K562 (cell line): ENCODE measurements around the gene RNU6-9. TPM values are rescaled to one million over a fixed set of nuclear protein-coding genes. Genes with fewer than 3 reads are reported as not detected.

Source experiments
- ATAC-seq: fragments of 200-7000 bp; cut with Tn5 transposase; 3 replicates; pipeline ENCODE4 v1.9.1; 2020; ENCODE audit warnings: moderate library complexity
- BruUV-seq: library from RNA; stranded (reverse); fragments of 400-500 nt; replicated peaks from 2 replicates; lab custom pipeline; 2021; lab: Mats Ljungman, UMichigan
- CTCF ChIA-PET: fragments of 300-600 bp; formaldehyde crosslinking; extraction: SDS; loops from one replicate; lab custom pipeline; 2021; ENCODE audit warnings: low intra/inter-chr PET ratio; lab: Yijun Ruan, JAX
- POLR2A ChIA-PET: fragments of 300-600, 350-650 bp; sonication (Branson Sonifier 250); formaldehyde crosslinking; extraction: SDS; loops from one replicate; lab custom pipeline; 2021; ENCODE audit warnings: antibody characterized with exemption, inconsistent platforms; lab: Yijun Ruan, JAX
- DNase-seq, 4 experiments: peaks; one replicate each; pipeline versions ENCODE4 v3.0.0 to v3.0.0-alpha.2; 2011 to 2018; ENCODE audit warnings: low spot score in 3 of 4, mixed read lengths in 3 of 4; ENCODE audit errors: extremely low read depth in 1 of 4
- FAIRE-seq: peaks from 2 replicates; lab custom pipeline; 2011; peaks lifted over from hg19 to GRCh38; lab: Jason Lieb, UNC
- H2AFZ ChIP-seq: 2 replicates; pipeline ENCODE4 v1.6.0; 2011; ENCODE audit warnings: low read depth, low read length, control low read depth, inconsistent platforms
- H3K27ac ChIP-seq: fragments of 200-600 bp; 3 replicates; pipeline ENCODE4 v1.8.0; 2011; ENCODE audit warnings: low read depth, mild to moderate bottlenecking, control low read depth, inconsistent platforms, low read length, moderate library complexity, mixed read lengths; ENCODE audit errors: extremely low read depth
- H3K27me3 ChIP-seq, 2 experiments: fragments of 300-600 bp in 1 of 2; 2 replicates in 1 of 2; 3 replicates in 1 of 2; pipeline versions ENCODE4 v1.6.0 to v1.8.0; 2011; ENCODE audit warnings: inconsistent platforms in 2 of 2, low read length in 2 of 2, mild to moderate bottlenecking in 1 of 2, mixed read lengths in 1 of 2, moderate library complexity in 1 of 2; ENCODE audit not compliant: control insufficient read depth in 2 of 2, insufficient read depth in 2 of 2
- H3K36me3 ChIP-seq: fragments of 300-600 bp; 3 replicates; pipeline ENCODE4 v1.8.0; 2011; ENCODE audit warnings: mild to moderate bottlenecking, low read length, inconsistent platforms; ENCODE audit not compliant: control insufficient read depth, insufficient read depth
- H3K4me1 ChIP-seq, 2 experiments: fragments of 200-600 bp in 1 of 2; replicated peaks in 1 of 2; 2 replicates in 1 of 2; 3 replicates in 1 of 2; pipeline versions ENCODE4 v1.5.1 to v1.8.0; 2011; ENCODE audit warnings: inconsistent platforms in 2 of 2, low read length in 2 of 2, mild to moderate bottlenecking in 1 of 2, mixed read lengths in 1 of 2, moderate library complexity in 1 of 2; ENCODE audit not compliant: control insufficient read depth in 2 of 2, insufficient read depth in 2 of 2
- H3K4me2 ChIP-seq: 2 replicates; pipeline ENCODE4 v1.6.1; 2011; ENCODE audit warnings: low read length, control low read depth, inconsistent platforms, mixed read lengths; ENCODE audit not compliant: insufficient read depth
- H3K4me3 ChIP-seq: fragments of 200-600 bp; sonication (generic), shearing (Covaris generic); 2 replicates; pipeline ENCODE4 v1.5.1; 2016; ENCODE audit warnings: control low read depth, inconsistent platforms
- H3K79me2 ChIP-seq: fragments of 200-600 bp; 3 replicates; pipeline ENCODE4 v1.8.0; 2011; ENCODE audit warnings: low read length, inconsistent platforms; ENCODE audit not compliant: control insufficient read depth, insufficient read depth
- H3K9ac ChIP-seq, 2 experiments: 2 replicates each; pipeline versions ENCODE4 v1.6.0 to v1.6.1; 2011; ENCODE audit warnings: low read depth in 2 of 2, low read length in 2 of 2, control low read depth in 1 of 2, inconsistent platforms in 1 of 2, mild to moderate bottlenecking in 1 of 2, mixed read lengths in 1 of 2; ENCODE audit not compliant: insufficient read depth in 1 of 2
- H3K9me1 ChIP-seq: one replicate; pipeline ENCODE4 v1.6.0; 2011; ENCODE audit warnings: inconsistent platforms, mild to moderate bottlenecking, low read length, moderate library complexity; ENCODE audit not compliant: control insufficient read depth, insufficient read depth
- H3K9me3 ChIP-seq: replicated peaks from 2 replicates; pipeline ENCODE4 v1.5.1; 2011; ENCODE audit warnings: low read depth, low read length, inconsistent platforms; ENCODE audit not compliant: control insufficient read depth, insufficient read depth
- H4K20me1 ChIP-seq: replicated peaks from 2 replicates; pipeline ENCODE4 v1.6.1; 2011; ENCODE audit warnings: low read length, inconsistent platforms, mixed read lengths; ENCODE audit not compliant: control insufficient read depth, insufficient read depth
- ADNP ChIP-seq: fragments of 200-800 bp; sonication (Bioruptor generic); IDR thresholded peaks from 2 replicates; pipeline ENCODE4 v1.6.1; 2016; ENCODE audit warnings: missing genetic modification characterization, missing compliant biosample characterization
- ATF2 ChIP-seq: sonication (generic); formaldehyde crosslinking; IDR thresholded peaks from 2 replicates; pipeline ENCODE4 v1.8.1; 2022; ENCODE audit warnings: missing genetic modification reagents
- ATF7 ChIP-seq: fragments of 450-650 bp; IDR thresholded peaks from 2 replicates; pipeline ENCODE4 v1.7.1; 2014; ENCODE audit warnings: mild to moderate bottlenecking, moderate library complexity
- CHCHD3 ChIP-seq: fragments of 250-450 bp; sonication (Bioruptor Pico); IDR thresholded peaks from 2 replicates; pipeline ENCODE4 v2.1.2; 2022; ENCODE audit warnings: mild to moderate bottlenecking
- FOS ChIP-seq: IDR thresholded peaks from 3 replicates; pipeline ENCODE4 v1.6.1; 2011; ENCODE audit not compliant: insufficient read length; ENCODE audit errors: extremely low read depth
- FOXM1 ChIP-seq, 2 experiments: fragments of 450-650 bp in 1 of 2; sonication (generic) in 1 of 2; formaldehyde crosslinking in 1 of 2; IDR thresholded peaks; 2 replicates each; pipeline versions ENCODE4 v1.6.1 to v1.9.0; 2017 to 2022; ENCODE audit warnings: low read depth in 2 of 2, mild to moderate bottlenecking in 2 of 2, missing genetic modification reagents in 1 of 2, moderate library complexity in 1 of 2
- LEF1 ChIP-seq: fragments of 450-650 bp; IDR thresholded peaks from 2 replicates; pipeline ENCODE4 v1.6.1; 2016; ENCODE audit warnings: mild to moderate bottlenecking
- NR0B1 ChIP-seq: fragments of 450-650 bp; IDR thresholded peaks from one replicate; pipeline ENCODE4 v1.6.1; 2018; ENCODE audit warnings: mild to moderate bottlenecking, moderate library complexity; ENCODE audit not compliant: partially characterized antibody
- NR2F6 ChIP-seq: fragments of 450-650 bp; formaldehyde crosslinking; IDR thresholded peaks from 2 replicates; pipeline ENCODE4 v1.4.0; 2020; ENCODE audit warnings: mild to moderate bottlenecking
- PKNOX1 ChIP-seq: fragments of 450-650 bp; IDR thresholded peaks from 2 replicates; pipeline ENCODE4 v1.6.1; 2016
- PREB ChIP-seq: sonication (generic); formaldehyde crosslinking; IDR thresholded peaks from 2 replicates; pipeline ENCODE4 v1.8.1; 2023; ENCODE audit warnings: mild to moderate bottlenecking, missing genetic modification reagents
- ZBTB8A ChIP-seq: fragments of 450-650 bp; IDR thresholded peaks from 2 replicates; pipeline ENCODE4 v1.6.1; 2018; ENCODE audit warnings: mild to moderate bottlenecking, moderate library complexity; ENCODE audit not compliant: partially characterized antibody
- ZNF133 ChIP-seq: fragments of 250-450 bp; sonication (Bioruptor Pico); IDR thresholded peaks from 2 replicates; pipeline ENCODE4 v1.4.0; 2020; ENCODE audit warnings: mild to moderate bottlenecking
- ZNF23 ChIP-seq: fragments of 250-450 bp; sonication (Bioruptor Pico); IDR thresholded peaks from 2 replicates; pipeline ENCODE4 v1.4.0; 2020; ENCODE audit warnings: mild to moderate bottlenecking
- ZNF280A ChIP-seq: fragments of 450-650 bp; IDR thresholded peaks from 2 replicates; pipeline ENCODE4 v1.6.1; 2018; ENCODE audit warnings: mild to moderate bottlenecking, low read depth; ENCODE audit not compliant: partially characterized antibody
- ZNF77 ChIP-seq: fragments of 250-450 bp; sonication (Bioruptor Pico); IDR thresholded peaks from 2 replicates; pipeline ENCODE4 v1.5.0; 2020
- WGBS: fragments of 100-300 bp; shearing (Covaris generic); methylation state at CpG from one replicate; pipeline ENCODE4 v1.1.6; 2016; ENCODE audit warnings: low coverage, mixed read lengths; ENCODE audit not compliant: insufficient coverage; ENCODE audit errors: missing lambda C conversion rate; 5-methylcytosine and 5-hydroxymethylcytosine counted together
- in situ Hi-C: fragments of 300-500 bp; cut with MboI; formaldehyde crosslinking; loops from 4 replicates; pipeline ENCODE4 v1.15.0; 2018; ENCODE audit warnings: inconsistent platforms, mixed read lengths
- intact Hi-C: fragments of 100-400 bp; cut with micrococcal nuclease; formaldehyde crosslinking; loops from 2 replicates; pipeline ENCODE4 v1.14.2; 2022
- polyA plus RNA-seq, 8 experiments: library from polyadenylated mRNA; depleted of rRNA in 4 of 8; stranded (reverse) in 5 of 8; unstranded in 3 of 8; fragments of >200 nt; fragmentation: Nextera tagmentation in 2 of 8; fragmentation: Illumina TruSeq in 1 of 8; extraction: Ambion mirVana in 2 of 8; extraction: Trizol in 1 of 8; gene quantifications; 2 replicates each; pipeline versions ENCODE4 v1.2.1 to v1.2.3, GENCODE V29; 2011 to 2014; ENCODE audit warnings: inconsistent platforms in 1 of 8, missing spikeins in 1 of 8
- total RNA-seq, 7 experiments: library from RNA; depleted of rRNA in 6 of 7; stranded (reverse); fragments of >200 nt in 6 of 7; fragmentation: Illumina TruSeq in 2 of 7; extraction: Trizol in 2 of 7; gene quantifications; 2 replicates each; pipeline versions ENCODE4 v1.2.1 to v1.2.3, GENCODE V29; 2011 to 2021; ENCODE audit warnings: low replicate concordance in 1 of 7

Gene RNU6-9
- total and polyA plus RNA-seq, 9 of the 15 experiments (the other 6 are each of a cell fraction or from before 2014, with no cell fraction given), result not detected

GRCh38 chr19:907183-907853, 14.0 kb downstream of the RNU6-9 start:
- Histone ChIP-seq H3K9ac (peak overlapping the region; percentile 65 to 89), H4K20me1 (peaks cover 8% of the 10 kb centered on the region), H3K4me1 (peaks cover 43 to 83% of the 10 kb centered on the region in 2 experiments), H3K36me3 (peaks cover 44% of the 10 kb centered on the region; the same call in 2 of the 3 replicates), H3K4me2 (peak overlapping the region; percentile 88), H2AFZ (no peak overlapping the region), H3K9me3 (no peaks in the 10 kb centered on the region), H3K79me2 (peaks cover 96% of the 10 kb centered on the region), H3K27ac (peak overlapping the region; percentile 95), H3K27me3 (no peaks in the 10 kb centered on the region), H3K9me1 (no peaks in the 10 kb centered on the region), H3K4me3 (peak overlapping the region; percentile 18)
- ChIA-PET CTCF (no interaction called here), POLR2A (interaction anchor here (0.5 to 2.9 kb wide), 16 partner anchors 9 to 919 kb away, joined by 3 to 21 read pairs (median 4); partner anchors contain the start of genes CIRBP, MED16 and RNU6-9)
- BruUV-seq, result no TSS peak
- ATAC-seq (peak; percentile 82), FAIRE-seq (peak; percentile 98), DNase-seq (peak; percentile 79 to 99 (median 89))
- intact Hi-C loops (loop anchor here (2.0 kb wide), 1 partner anchor 15 kb away; the partner anchor contains the start of genes MED16 and RNU6-9), in situ Hi-C loops (no loop called here)
- WGBS, result 5% methylated on average over 14 of the region's 14 CpGs
- TF ChIP-seq ZNF77 (CRISPR knock-in tag) (no peak), FOXM1 (IDR thresholded peaks at IDR 0.05; ENCODE audit: low read depth) (peak; percentile 82), FOXM1 (CRISPR knock-in tag; IDR thresholded peaks at IDR 0.05; ENCODE audit: low read depth) (no peak), ZNF23 (CRISPR knock-in tag) (no peak), NR0B1 (no peak), ADNP (tag) (peak; percentile 88), PREB (CRISPR knock-in tag) (no peak), FOS (no peak), ZBTB8A (no peak), PKNOX1 (peak; percentile 81), ATF2 (no peak), ATF7 (peak; percentile 86), NR2F6 (no peak), CHCHD3 (CRISPR knock-in tag) (no peak), ZNF133 (CRISPR knock-in tag) (no peak), LEF1 (peak; percentile 96), ZNF280A (no peak)
